Right renal pelvis (tissue), 4 donors: ENCODE data around the gene TMC2. TPM values are rescaled to one million over a fixed set of nuclear protein-coding genes. Genes with fewer than 3 reads are reported as not detected.

Experiments used
- polyA plus RNA-seq, 4 donors: library from polyadenylated mRNA; unstranded; fragments of 120-200 nt; gene quantifications; one replicate each; pipeline ENCODE4 v1.2.1, GENCODE V29; 2013; ENCODE audit not compliant: insufficient read length in 4 of 4

Gene TMC2
- polyA plus RNA-seq, 4 donors: 0.04 to 0.25 (median 0.22) TPM

Other genes with a start within 250 kb of the TMC2 start
- gene TGM3, start 240.6 kb upstream of the TMC2 start, polyA plus RNA-seq: 1 to 10 TPM in 2 of 4 donors, under 1 TPM in 2; 0.51 to 1.1 (median 0.90) TPM
- gene TGM6, start 155.7 kb upstream of the TMC2 start, polyA plus RNA-seq: not detected
- gene SNRPB, start 65.8 kb upstream of the TMC2 start, polyA plus RNA-seq: 100 to 1,000 TPM; 118 to 189 (median 142) TPM
- gene ZNF343, start 27.7 kb upstream of the TMC2 start, polyA plus RNA-seq: 10 to 100 TPM; 14.1 to 16.7 (median 15.0) TPM
- 100 to 1,000 TPM; 229 to 245 (median 232) TPM for gene NOP56, start 116.1 kb downstream of the TMC2 start, polyA plus RNA-seq
- gene IDH3B, start 127.6 kb downstream of the TMC2 start, polyA plus RNA-seq: 100 to 1,000 TPM; 124 to 143 (median 126) TPM
- 10 to 100 TPM; 31.5 to 34.2 (median 33.0) TPM for gene EBF4, start 156.2 kb downstream of the TMC2 start, polyA plus RNA-seq